BE2C (cell line): ENCODE data around the gene MAPK4.

Source experiments
- DNase-seq: peaks from one replicate; pipeline ENCODE4 v3.0.0-alpha.2; 2020
- H3K27me3 ChIP-seq: fragments of 250-450 bp; sonication (Bioruptor Pico); 2 replicates; pipeline ENCODE4 v1.5.1; 2020; ENCODE audit warnings: mild to moderate bottlenecking
- H3K36me3 ChIP-seq: fragments of 250-450 bp; sonication (Bioruptor Pico); 2 replicates; pipeline ENCODE4 v1.5.1; 2020; ENCODE audit warnings: mild to moderate bottlenecking
- H3K4me1 ChIP-seq: fragments of 250-450 bp; sonication (Bioruptor Pico); 2 replicates; pipeline ENCODE4 v1.5.1; 2020
- H3K4me3 ChIP-seq: 2 replicates; pipeline ENCODE4 v1.5.1; 2011; ENCODE audit warnings: low read depth, low read length
- H3K9me3 ChIP-seq: fragments of 250-450 bp; sonication (Bioruptor Pico); 2 replicates; pipeline ENCODE4 v1.5.1; 2020
- TF ChIP-seq, protein P1 (sequence below): IDR thresholded peaks from 2 replicates; pipeline ENCODE4 v1.5.1; 2012; ENCODE audit warnings: mild to moderate bottlenecking, low read depth, low read length

MAPK4 gene

DNA sequence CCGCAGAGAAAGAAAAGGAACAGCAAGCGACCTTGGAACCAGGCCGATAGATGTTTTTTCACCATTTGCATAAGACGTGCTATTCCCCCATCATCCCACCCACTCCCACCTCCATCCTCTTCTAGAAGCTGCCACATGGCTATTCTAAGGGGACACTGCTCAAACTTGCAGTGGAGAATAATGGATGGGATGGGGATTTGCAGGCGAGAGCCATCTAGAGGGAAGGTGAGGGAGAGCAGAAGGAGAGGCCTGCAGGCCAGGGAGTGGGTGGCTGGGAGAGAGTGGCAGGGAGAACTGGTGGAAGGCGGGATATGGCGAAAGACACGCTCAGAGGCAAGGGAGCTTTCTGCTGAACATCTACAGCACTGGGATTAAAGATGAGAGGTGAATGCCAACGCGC lies 84.9 kb downstream of the MAPK4 start:
- Histone ChIP-seq H3K9me3 (no peaks in the 10 kb centered on the region), H3K4me1 (no peaks in the 10 kb centered on the region), H3K27me3 (no peaks in the 10 kb centered on the region), H3K4me3 (no peak overlapping the region), H3K36me3 (no peaks in the 10 kb centered on the region)
- TF ChIP-seq, protein P1, sequence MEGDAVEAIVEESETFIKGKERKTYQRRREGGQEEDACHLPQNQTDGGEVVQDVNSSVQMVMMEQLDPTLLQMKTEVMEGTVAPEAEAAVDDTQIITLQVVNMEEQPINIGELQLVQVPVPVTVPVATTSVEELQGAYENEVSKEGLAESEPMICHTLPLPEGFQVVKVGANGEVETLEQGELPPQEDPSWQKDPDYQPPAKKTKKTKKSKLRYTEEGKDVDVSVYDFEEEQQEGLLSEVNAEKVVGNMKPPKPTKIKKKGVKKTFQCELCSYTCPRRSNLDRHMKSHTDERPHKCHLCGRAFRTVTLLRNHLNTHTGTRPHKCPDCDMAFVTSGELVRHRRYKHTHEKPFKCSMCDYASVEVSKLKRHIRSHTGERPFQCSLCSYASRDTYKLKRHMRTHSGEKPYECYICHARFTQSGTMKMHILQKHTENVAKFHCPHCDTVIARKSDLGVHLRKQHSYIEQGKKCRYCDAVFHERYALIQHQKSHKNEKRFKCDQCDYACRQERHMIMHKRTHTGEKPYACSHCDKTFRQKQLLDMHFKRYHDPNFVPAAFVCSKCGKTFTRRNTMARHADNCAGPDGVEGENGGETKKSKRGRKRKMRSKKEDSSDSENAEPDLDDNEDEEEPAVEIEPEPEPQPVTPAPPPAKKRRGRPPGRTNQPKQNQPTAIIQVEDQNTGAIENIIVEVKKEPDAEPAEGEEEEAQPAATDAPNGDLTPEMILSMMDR, result peak; percentile 39
- peak; percentile 10 for DNase-seq

DNA sequence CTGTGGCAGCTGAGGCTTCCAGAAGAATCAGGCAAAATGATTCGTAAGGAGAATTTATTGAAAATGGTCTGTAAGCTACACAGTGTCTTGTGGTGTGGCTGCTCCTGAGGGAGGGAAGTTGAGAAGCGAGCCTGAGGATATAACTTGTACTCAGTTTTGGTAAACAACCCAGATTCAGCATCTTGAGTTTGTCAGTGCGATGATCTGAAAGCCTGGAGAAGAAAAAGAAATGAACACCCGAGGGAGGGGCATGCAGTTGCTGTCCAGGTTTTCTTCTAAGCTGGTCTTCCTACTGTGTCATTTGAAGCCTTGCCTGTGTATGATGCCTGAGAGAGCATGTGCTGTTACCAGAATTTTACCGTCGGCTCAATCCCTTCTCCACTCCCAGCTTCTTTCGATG lies 87.3 kb downstream of the MAPK4 start:
- H3K9me3 ChIP-seq, result no peaks in the 10 kb centered on the region

DNA sequence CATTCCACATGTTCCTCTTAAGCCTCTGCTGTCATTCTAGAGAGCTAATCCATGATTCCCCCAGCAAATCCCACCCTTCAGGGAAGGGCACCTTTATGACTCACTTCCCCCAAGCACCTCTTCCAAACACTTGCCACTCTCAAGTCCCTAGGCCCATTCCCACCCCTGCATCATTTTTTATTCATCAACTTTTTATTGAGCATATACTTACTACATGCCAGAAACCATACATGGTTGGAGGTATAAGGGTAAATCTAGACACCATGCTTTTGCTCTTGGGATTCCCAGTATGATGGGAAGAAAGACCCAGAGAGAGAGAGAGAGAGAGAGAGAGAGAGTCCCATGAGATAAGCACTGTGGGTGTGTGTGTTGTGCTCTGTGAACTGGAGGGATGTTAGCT lies 87.9 kb downstream of the MAPK4 start:
- Histone ChIP-seq H3K27me3 (no peaks in the 10 kb centered on the region), H3K9me3 (no peaks in the 10 kb centered on the region), H3K4me1 (no peaks in the 10 kb centered on the region), H3K36me3 (no peaks in the 10 kb centered on the region), H3K4me3 (no peak overlapping the region)
- TF ChIP-seq, protein P1, result no peak
- no peak for DNase-seq

More for the DNA sequence above, 87.3 kb downstream of the MAPK4 start:
- TF ChIP-seq, protein P1, result no peak
- DNase-seq, result no peak
- no peaks in the 10 kb centered on the region for H3K36me3 ChIP-seq
- no peak overlapping the region for H3K4me3 ChIP-seq
- no peaks in the 10 kb centered on the region for H3K4me1 ChIP-seq
- no peaks in the 10 kb centered on the region for H3K27me3 ChIP-seq

DNA sequence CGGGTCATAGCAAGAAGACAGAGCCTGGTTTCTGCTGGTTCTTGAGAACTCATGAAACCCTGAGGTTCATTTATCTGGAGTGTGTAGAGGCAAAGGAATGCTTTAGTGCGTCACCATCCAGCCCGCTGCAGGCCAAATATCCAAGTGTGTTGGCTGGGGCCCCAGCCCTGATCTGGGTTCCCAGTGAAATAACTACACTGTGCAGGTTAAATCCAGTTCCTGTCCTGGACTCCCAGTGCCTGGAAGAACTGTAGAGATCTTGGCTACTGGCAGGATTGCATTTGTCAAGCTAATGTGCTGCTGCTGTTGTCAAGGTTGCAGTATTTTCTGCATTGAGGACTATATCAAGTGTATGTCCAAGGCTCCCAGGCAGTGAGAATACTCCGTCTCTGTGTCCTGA lies 89.9 kb downstream of the MAPK4 start:
- Histone ChIP-seq H3K27me3 (no peaks in the 10 kb centered on the region), H3K36me3 (no peaks in the 10 kb centered on the region), H3K4me1 (no peaks in the 10 kb centered on the region), H3K4me3 (no peak overlapping the region), H3K9me3 (no peaks in the 10 kb centered on the region)
- DNase-seq, result no peak
- TF ChIP-seq, protein P1, result no peak

DNA sequence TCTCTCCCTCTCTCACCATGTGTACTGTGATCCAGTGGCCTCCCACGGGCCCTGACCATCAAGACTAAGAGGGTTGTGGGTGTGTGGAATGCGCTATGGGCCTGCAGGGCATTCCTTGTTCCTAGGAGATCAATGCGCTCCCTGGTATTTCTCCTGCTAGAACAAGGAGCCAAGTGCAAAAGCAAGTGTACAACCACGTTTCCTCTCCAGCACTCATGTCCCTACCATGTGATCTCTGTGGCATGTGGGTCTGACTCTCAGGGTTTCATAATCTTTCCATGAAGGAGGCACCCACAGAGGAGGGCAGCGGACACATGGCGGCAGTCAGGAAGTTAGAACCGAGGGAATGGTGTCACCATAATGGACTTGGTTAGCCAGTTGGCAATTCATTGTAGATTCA lies 91.4 kb downstream of the MAPK4 start:
- no peaks in the 10 kb centered on the region for H3K36me3 ChIP-seq
- TF ChIP-seq, protein P1, result no peak
- H3K4me3 ChIP-seq, result no peak overlapping the region
- no peak for DNase-seq
- H3K4me1 ChIP-seq, result no peaks in the 10 kb centered on the region
- no peaks in the 10 kb centered on the region for H3K27me3 ChIP-seq
- H3K9me3 ChIP-seq, result no peaks in the 10 kb centered on the region

DNA sequence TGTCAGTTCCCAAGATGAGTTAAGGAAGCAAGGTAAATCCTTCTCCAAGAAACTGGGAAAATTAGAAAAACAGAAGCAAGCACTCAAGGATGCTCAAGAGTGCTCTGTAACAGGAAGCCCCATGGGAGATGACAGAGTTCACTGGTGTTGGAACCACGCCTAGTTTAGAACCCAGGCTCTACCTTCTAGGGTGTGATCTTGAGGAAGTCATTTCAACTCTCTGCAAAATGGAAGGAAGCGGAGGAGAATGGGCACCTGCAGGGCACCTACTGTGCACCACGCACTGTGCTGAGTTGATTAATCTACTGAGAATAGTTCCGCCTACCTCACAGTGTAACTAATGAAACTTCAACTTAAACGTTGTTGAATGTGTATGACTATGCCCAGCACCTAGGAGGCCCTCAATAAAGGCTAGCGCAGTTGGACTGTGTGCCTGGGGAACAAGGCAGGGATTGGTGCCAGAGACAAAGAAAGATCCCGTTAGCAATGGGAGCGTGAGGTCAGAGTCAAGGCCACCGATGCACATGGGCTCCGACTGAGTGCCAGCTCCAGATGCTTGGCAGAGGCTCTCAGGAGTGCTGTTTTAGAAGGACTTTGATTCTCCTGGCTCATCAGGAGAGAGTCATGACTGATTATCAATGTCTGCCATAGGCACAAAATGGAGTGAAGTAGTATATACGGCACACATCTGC lies 93.7 kb downstream of the MAPK4 start:
- TF ChIP-seq, protein P1, result no peak
- Histone ChIP-seq H3K36me3 (no peaks in the 10 kb centered on the region), H3K27me3 (no peaks in the 10 kb centered on the region), H3K9me3 (no peaks in the 10 kb centered on the region), H3K4me1 (no peaks in the 10 kb centered on the region), H3K4me3 (no peak overlapping the region)
- no peak for DNase-seq
